Brain pericyte (primary cell): ENCODE results near the gene CYFIP2.
"Not testable (repeated sequence)": the region's sequence is repeated elsewhere in the genome, so short reads cannot be mapped to it uniquely, and the experiment has no call there.

ENCODE experiments used
- DNase-seq: peaks from one replicate; pipeline ENCODE4 v3.0.0-alpha.2; 2012; ENCODE audit warnings: low read depth, low spot score

CYFIP2 gene

DNA sequence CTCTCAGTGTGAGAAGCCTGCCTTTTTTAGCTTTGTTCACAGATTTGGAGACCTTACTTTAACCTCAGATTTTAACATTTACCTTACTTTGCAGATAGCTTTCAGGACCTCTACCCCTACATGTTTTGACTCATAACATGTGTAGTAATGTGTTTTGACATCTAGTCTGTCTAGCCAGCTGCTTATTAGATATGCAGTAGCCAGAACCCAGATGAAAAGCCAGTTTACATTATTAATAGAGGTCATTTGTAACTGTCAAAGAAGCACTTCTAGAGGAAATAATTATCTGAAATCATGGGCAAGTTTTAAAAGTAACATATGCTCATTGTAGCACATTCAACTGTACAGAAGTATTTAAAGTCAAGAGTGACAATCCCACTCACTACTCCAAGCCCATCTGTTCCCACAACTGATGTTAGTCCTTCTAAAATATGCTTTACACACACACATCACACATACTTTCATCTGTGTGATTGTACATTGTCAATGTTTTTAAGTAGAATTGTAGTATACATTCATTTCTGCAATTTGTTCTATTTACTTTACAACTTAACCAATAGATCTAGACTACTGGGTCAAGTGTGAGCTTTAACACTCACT lies 122.3 kb downstream of the CYFIP2 start:
- no peak for DNase-seq

DNA sequence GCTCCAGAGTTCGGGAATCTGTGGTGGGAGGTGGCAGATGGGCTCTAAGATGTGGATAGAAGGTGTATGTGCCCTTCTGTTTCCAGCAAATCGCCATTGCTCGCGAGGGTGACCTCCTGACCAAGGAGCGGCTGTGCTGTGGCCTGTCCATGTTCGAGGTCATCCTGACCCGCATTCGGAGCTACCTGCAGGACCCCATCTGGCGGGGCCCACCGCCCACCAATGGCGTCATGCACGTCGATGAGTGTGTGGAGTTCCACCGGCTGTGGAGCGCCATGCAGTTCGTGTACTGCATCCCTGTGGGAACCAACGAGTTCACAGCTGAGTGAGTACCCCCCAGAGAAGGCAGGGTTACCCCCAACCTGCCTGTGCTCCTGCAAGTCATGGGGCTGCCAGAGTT lies 123.2 kb downstream of the CYFIP2 start:
- DNase-seq, result no peak

DNA sequence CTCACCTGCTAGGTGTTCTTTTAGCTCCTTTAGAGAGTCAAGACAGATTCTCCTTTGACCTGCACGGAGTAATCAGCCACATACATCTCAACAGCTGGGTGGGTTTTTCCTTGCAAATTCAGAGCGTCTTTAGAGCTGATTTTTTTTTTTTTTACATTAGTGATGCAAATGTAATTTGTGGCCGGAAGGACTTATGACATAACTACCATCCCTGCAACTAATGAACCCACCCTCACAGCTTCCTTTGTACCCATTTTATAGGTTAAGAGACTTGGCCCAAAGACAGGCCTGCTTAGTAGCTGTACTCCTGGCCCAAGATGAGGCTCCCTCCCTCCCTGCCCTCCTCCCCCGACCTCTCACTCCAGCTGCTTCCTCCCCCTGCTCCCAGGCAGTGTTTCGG lies 124.2 kb downstream of the CYFIP2 start:
- DNase-seq, result no peak

DNA sequence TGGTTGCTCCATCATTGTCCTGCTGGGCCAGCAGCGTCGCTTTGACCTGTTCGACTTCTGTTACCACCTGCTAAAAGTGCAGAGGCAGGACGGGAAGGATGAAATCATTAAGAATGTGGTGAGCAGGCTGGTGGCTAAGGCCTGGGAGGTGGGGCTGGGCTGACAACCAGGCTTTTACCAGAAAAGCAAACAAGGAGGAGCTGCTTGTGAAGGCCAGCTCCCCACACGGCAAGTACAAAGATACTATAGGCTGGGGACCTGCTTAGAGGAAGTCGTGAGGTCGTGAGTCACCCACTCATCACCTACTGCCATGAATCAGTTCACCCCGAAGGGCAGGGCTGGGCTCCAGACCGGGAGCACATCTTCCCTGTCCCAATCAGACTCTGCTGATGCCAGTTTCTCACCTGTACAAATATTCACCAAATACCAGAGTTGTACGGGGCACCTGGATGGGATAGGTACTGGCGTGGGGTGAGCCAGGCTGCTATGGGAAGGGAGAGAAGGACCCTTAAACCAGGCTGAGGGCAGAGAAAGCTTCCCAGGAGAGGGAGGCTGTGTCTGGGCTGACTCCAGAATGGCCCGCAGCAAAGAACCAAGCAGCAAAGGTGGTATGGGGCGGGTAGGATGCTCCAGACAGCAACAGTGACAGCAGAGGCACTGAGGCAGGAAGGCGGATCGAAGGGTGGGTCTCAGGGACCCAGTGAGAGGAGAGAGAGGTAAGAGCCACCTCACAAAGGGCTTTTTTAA lies 124.8 kb downstream of the CYFIP2 start:
- DNase-seq, result peak; percentile 24

- no peak for DNase-seq
Observed at GRCh38 chr5:157398305-157398704, 132.4 kb downstream of the CYFIP2 start.

DNA sequence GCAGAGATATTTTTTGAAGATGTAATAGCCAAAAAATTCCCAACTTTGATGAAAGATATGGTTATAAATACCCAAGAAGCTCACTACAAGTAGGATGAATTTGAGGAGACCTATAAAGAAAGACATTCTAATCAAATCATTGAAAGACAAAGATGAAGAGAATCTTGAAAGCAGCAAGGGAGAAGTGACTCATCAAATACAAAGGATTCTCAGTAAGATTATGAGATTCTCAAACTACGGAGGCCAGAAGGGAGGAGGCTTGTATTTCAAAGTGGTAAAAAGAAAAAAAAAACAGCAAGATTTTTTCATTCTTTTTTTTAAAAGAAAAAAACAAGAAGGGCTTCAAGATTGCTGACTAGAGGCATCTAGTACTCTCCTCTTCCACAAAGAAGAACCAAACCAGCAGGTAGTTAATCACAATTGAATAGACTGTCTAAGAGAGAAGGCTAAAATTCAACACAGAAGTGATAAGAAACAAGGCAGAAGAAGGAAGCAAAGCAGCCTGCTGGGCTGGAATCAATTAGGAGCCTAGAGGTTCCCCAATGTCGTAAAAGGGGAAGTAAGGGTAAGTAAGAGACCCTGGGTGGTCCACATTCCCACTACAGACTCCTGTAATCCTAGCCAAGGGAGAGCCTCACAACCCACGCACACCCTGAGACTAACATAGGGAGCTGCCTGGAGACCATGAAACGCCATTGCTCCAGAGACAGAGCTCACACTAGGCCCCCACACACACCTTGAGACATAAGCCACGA lies 135.0 kb downstream of the CYFIP2 start:
- DNase-seq, result no peak

GRCh38 chr5:157415838-157416237 lies 149.9 kb downstream of the CYFIP2 start:
- DNase-seq, result no peak

- not testable (repeated sequence) for DNase-seq
Observed at GRCh38 chr5:157419521-157419920, 153.6 kb downstream of the CYFIP2 start.

- not testable (repeated sequence) for DNase-seq
Observed at GRCh38 chr5:157429920-157430319, 164.0 kb downstream of the CYFIP2 start.

DNA sequence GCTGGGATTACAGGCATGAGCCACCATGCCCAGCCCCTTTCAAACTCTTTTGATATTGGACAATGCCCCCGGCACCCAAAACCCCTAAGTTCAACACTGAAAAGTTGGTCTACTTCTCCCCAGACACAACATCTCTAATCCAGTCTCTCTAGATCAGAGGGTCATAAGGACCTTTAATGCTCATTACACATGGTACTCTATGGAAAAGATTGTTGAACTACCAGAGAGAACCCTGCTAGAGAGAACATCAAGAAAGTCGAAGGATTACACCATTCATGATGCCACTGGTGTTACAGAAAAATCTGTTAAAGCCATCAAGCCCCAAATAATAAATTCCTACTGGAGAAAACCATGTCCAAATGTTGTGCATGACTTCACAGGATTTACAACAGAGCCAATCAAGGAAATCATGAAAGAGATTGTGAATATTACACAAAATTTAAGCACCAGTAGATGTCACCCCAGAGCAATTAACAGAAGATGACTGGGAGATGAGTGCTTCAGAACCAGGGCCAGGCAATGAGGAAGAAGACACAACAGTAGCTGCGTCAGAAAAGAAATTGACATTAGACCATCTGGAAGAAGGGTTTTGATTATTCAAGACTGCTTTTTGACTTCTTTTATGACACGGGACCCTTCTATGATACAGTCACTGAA lies 165.7 kb downstream of the CYFIP2 start:
- no peak for DNase-seq

GRCh38 chr5:157434096-157434495 lies 168.2 kb downstream of the CYFIP2 start:
- no peak for DNase-seq

GRCh38 chr5:157443041-157443549 lies 177.2 kb downstream of the CYFIP2 start:
- no peak for DNase-seq

- DNase-seq, result no peak
Observed at GRCh38 chr5:157444224-157444623, 178.3 kb downstream of the CYFIP2 start.
